ENCODE data around the gene SACM1L. TPM values are rescaled to one million over a fixed set of nuclear protein-coding genes. Genes with fewer than 3 reads are reported as not detected.

SACM1L gene
- total RNA-seq, 4 donors from 2014 or later: 7.7 to 28.7 (median 9.1) TPM

- intact Hi-C loops (cut with DNase I; ENCODE audit: low total_unique reads): no loop called here
- Histone ChIP-seq H3K27ac (no peak overlapping the region), H3K9me3 (no peaks in the 10 kb centered on the region), H3K27me3 (no peaks in the 10 kb centered on the region), H3K36me3 (peaks cover 0 to 57% of the 10 kb centered on the region in 2 donors), H3K4me1 (no peaks in the 10 kb centered on the region), H3K4me3 (no peak overlapping the region)
- TF ChIP-seq POLR2A (IDR thresholded peaks at IDR 0.05) (no peak), CTCF (IDR thresholded peaks at IDR 0.05 in 4 of 5, conservative IDR thresholded peaks at IDR 0.05 in 1 of 5) (no peak)
- DNase-seq (no peak), ATAC-seq (no peak)
- in situ Hi-C loops (cut with MboI; ENCODE audit: low sequenced_read_pairs in 4 of 4): no loop called here
Observed at GRCh38 chr3:45719655-45720487, 30.7 kb downstream of the SACM1L start.

GRCh38 chr3:45724911-45725310 is 35.7 kb downstream of the SACM1L start:
- Histone ChIP-seq H3K9me3 (no peaks in the 10 kb centered on the region), H3K4me1 (no peaks in the 10 kb centered on the region), H3K4me3 (no peak overlapping the region), H3K36me3 (peaks cover 0 to 45% of the 10 kb centered on the region in 2 donors), H3K27ac (no peak overlapping the region), H3K27me3 (no peaks in the 10 kb centered on the region)
- ATAC-seq (no peak), DNase-seq (no peak)
- intact Hi-C loops (cut with DNase I; ENCODE audit: low total_unique reads) (no loop called here), in situ Hi-C loops (cut with MboI; ENCODE audit: low sequenced_read_pairs in 4 of 4) (no loop called here)
- TF ChIP-seq CTCF (IDR thresholded peaks at IDR 0.05 in 4 of 5, conservative IDR thresholded peaks at IDR 0.05 in 1 of 5) (no peak), POLR2A (IDR thresholded peaks at IDR 0.05) (no peak)

- Histone ChIP-seq H3K27ac (no peak overlapping the region), H3K9me3 (no peaks in the 10 kb centered on the region), H3K36me3 (peaks cover 0 to 49% of the 10 kb centered on the region in 2 donors), H3K4me1 (peaks cover 0 to 3% of the 10 kb centered on the region in 2 donors), H3K4me3 (no peak overlapping the region), H3K27me3 (no peaks in the 10 kb centered on the region)
- intact Hi-C loops (cut with DNase I; ENCODE audit: low total_unique reads): no loop called here
- in situ Hi-C loops (cut with MboI; ENCODE audit: low sequenced_read_pairs in 4 of 4): no loop called here
- ATAC-seq (no peak), DNase-seq (no peak)
- TF ChIP-seq CTCF (IDR thresholded peaks at IDR 0.05 in 4 of 5, conservative IDR thresholded peaks at IDR 0.05 in 1 of 5) (no peak), POLR2A (IDR thresholded peaks at IDR 0.05) (no peak)
Observed at GRCh38 chr3:45729614-45730013, 40.4 kb downstream of the SACM1L start.

GRCh38 chr3:45730409-45731154 is 41.4 kb downstream of the SACM1L start:
- H3K36me3 ChIP-seq: peaks cover 0 to 45% of the 10 kb centered on the region in 2 donors
- no peak for ATAC-seq

More at GRCh38 chr3:45730409-45731154, 41.4 kb downstream of the SACM1L start:
- Histone ChIP-seq H3K4me3 (no peak overlapping the region), H3K27me3 (no peaks in the 10 kb centered on the region), H3K27ac (no peak overlapping the region), H3K9me3 (no peaks in the 10 kb centered on the region), H3K4me1 (peaks cover 0 to 9% of the 10 kb centered on the region in 2 donors)
- DNase-seq: no peak
- TF ChIP-seq POLR2A (IDR thresholded peaks at IDR 0.05): no peak
- no peak for TF ChIP-seq CTCF (IDR thresholded peaks at IDR 0.05 in 4 of 5, conservative IDR thresholded peaks at IDR 0.05 in 1 of 5)
- in situ Hi-C loops (cut with MboI; ENCODE audit: low sequenced_read_pairs in 4 of 4) (no loop called here), intact Hi-C loops (cut with DNase I; ENCODE audit: low total_unique reads) (no loop called here)
